GM12892 (cell line): Measurements from ENCODE around the gene HSPB6.

Experiments
- POLR2A ChIP-seq: IDR thresholded peaks from 2 replicates; pipeline ENCODE4 v1.6.1; 2011; ENCODE audit warnings: low read depth, low read length, control low read depth
- POLR2AphosphoS5 ChIP-seq: IDR thresholded peaks from 2 replicates; pipeline ENCODE4 v1.6.1; 2011; ENCODE audit warnings: low read depth, low read length, control low read depth
- TAF1 ChIP-seq: IDR thresholded peaks from 2 replicates; pipeline ENCODE4 v1.6.1; 2011; ENCODE audit warnings: low read depth, mild to moderate bottlenecking, control low read depth, low read length, borderline replicate concordance

DNA sequence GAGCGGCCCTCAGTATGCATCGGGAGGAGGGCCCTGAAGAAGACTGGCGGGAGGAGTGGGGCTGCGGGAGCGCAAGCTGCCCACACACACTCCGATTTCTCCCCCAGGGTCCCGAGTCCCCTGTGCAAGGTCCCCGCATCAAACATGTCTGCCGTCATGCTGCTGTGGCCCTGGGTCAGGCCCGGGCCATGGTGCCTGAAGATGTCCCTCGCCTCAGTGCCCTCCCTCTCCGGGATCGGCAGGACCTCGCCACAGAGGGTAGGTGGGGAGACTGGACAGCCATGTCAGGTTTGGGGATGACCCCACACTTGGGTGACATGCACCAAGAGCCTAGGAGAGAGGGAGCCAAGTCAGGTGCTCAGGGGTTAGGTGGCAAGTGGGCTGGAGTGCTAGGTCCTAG is 34.4 kb downstream of the HSPB6 start:
- TF ChIP-seq POLR2A (no peak), POLR2AphosphoS5 (no peak), TAF1 (no peak)
